ENCODE results near the gene IGF1R.

IGF1R gene

DNA sequence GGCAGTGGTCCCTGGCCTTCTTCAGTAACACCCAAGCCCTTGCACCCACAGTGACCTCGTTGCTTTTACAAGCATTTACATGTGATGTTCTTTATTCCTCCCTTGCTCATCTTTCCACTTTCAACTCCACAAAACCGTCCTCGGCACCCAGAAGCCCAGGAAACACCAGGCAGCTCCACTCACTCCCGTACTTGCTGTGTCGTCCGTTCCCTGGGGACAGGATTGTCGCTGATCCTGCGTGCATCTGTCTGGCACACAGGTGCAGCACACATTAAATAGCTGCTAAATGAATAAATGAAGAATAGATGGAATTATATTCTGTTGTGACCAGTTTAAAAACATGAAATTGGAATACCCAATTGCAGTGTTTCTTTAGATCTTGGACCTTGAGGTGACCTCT lies 239.6 kb downstream of the IGF1R start:
- DNase-seq (ENCODE audit: low read depth), result no peak

DNA sequence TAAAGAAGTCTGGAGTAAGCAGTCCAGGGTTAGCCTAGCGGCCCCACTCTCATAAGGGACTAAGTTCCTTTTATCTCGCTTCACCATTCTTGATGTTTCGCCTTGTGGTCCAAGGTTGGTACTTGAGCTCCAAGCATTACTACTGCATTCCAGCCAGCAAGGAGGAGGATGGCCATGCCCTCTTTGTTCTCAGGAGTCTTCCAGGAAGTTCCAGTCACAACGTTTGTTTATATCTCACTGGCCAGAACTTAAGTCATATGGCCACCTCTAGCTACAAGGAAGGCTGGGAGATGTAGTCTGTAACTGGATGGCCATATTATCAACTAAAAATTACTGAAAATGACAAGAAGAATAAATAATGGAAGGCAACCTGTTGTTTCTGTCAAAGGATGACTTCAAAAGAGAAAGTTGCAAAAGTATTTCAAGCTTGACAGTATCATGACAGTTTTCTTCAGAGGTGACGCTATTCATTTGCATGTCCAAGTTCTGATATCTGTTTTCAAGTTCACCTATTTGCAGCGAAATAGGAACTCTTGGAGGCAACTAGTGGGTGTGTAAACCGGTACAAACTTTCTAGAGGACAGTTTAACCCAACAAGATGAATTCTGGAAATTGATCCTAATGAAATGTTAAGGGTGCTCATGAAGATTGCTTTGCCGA lies 240.6 kb downstream of the IGF1R start:
- no peak for DNase-seq (ENCODE audit: low read depth)

DNA sequence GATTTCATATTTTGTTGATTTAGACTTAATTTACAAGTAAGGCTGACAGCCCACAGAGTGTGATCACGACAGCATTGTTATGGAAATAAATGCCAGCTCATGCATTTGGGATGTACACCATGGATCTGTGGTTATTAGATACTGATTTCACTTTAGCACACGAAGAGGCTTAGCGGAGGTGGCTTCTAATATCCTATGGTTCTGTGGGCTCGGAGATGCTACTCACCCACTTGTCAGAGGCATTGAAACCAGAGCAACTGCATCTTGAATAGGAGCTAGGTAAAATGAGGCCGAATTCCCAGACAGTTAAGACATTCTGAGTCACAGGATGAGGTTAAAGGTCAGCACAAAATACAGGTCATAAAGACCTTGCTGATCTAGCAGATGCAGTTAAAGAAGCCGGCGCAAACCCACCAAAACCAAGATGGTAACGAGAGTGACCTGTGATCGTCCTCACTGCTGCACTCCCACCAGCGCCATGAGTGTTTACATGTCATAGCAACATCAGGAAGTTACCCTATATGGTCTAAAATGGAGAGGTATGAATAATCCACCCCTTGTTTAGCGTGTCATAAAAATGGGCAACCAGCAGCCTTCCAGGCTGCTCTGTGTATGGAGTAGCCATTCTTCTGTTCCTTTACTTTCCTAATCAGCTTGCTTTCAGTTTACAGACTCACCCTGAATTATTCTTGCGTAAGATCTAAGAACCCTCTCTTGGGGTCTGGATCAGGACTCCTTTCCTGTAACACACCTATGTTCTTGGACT lies 241.8 kb downstream of the IGF1R start:
- no peak for DNase-seq (ENCODE audit: low read depth)

DNA sequence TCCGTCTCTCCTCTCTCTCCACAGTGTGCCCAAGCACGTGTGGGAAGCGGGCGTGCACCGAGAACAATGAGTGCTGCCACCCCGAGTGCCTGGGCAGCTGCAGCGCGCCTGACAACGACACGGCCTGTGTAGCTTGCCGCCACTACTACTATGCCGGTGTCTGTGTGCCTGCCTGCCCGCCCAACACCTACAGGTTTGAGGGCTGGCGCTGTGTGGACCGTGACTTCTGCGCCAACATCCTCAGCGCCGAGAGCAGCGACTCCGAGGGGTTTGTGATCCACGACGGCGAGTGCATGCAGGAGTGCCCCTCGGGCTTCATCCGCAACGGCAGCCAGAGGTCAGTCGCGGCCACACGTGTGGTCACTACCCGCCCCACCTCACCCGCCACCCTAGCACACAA lies 243.0 kb downstream of the IGF1R start:
- no peak for DNase-seq (ENCODE audit: low read depth)

DNA sequence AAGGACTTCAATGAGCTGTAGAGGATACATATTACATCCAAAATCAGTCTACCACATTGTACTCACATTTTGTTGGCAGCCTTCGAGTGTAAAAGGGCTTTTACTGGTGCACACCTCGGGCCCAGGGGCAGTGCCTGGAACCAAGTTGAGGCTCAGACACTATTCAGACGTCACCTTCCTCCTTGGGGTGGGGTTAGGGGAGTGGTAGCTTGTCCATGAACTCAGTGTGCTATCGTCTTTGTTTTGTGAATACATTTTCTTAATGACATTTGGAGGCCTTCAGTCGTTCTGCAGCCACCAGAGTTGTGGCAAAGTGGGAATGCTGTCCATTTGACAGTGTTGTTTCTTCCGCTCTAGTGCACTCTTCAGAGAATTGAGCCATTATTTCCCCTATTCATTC lies 245.1 kb downstream of the IGF1R start:
- DNase-seq (ENCODE audit: low read depth), result no peak

DNA sequence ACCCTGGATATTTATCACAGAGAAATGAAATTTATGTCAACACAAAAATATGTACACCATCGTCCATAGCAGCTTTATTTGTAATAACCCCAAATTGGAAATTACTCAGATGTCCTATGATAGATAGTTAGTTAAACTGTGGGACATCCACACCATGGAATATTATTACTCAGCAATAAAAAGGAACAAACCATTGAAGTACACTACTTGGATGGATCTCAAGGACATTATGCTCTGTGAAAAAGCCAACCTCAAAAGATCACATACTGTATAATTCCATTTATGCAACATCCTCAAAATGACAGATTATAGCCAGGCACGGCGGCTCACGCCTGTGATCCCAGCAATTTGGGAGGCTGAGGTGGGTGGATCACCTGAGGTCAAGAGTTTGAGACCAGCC lies 246.0 kb downstream of the IGF1R start:
- no peak for DNase-seq (ENCODE audit: low read depth)

DNA sequence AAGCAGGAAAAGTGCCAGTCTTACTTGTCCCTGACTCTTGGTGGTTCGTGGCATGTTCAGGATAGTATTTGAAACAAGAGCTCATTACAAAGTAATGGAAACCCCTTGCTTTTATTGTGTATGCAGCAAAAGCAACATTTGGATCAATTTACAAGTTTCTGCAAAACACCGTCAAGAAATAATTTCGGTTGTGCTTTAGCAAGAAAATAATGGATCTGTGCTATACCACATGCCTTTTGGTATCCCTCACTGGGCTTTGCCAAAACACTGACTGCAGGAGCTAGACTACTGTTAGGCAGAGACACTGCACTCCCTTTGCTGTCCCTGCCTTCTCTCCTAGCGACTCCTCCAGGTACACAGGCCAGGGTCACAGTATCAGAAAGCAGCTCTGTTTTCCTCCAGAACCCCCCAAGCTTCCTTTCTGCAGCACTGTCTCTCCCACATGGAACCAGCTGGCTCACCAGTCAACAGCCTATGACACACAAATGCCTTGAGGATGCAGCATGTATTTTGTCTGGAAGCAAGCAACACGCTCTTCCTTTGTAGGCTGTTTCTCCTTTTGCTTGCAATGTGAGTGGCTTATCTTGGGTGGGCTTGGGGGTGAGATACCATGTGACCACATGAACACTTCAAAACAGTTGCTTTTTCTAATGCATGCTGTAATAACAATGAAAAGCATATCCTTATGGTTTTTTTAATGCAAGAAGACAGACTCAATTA lies 247.8 kb downstream of the IGF1R start:
- DNase-seq (ENCODE audit: low read depth), result no peak

DNA sequence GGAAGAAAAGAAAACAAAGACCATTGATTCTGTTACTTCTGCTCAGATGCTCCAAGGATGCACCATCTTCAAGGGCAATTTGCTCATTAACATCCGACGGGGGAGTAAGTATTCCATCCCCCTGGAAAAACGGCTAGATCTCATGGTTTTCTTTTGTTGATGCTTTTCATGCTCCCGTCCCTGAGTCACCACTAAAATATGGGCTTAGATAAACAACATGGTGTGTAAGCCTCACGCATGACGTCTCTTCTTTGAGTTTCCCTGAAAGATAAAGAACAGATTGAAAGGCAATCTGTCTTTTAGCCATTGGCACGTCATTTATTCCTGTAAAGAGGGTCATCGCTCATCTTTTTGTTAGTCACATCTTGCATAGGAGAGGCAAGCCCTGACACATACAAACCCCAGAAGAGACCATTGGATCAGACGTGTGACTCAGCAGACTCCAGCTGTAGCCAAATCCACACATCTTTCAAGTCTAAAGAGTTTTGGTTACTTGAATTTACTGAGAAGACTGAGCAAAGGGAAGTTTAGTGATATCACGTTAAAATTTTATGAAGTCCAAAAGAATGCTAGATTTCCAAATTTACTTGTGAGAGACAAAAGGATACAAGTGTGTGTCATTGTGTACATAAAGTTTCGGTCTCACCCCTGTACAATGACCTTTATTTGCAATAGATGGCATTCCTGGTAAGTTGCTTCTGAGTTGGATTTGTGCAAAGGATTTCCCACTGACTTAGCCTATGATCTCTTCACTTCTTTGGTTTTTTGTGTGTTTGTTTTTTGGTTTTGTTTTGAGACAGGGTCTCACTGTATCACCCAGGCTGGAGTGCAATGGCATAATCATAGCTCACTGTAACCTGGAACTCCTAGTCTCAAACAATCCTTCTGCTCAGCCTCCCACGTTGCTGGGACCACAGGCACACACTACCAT lies 248.7 kb downstream of the IGF1R start:
- no peak for DNase-seq (ENCODE audit: low read depth)

DNA sequence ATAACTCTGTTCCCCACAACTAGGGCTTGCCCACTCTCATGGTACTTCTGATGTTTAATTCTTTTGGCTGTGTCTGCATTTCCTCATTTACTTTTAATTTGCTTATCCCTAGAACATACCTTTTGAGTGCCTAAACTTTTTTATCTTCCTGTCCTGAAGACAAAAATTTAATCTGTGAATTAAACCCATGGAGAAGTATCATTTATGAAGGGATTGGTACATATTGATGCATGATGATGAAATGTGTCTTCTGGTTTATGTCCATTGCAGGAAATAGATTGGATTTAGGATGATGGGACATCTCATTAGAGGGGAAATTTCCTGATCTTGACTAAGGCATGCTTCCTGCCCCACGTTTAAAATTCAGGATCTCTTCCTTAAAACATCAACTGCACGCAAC lies 249.8 kb downstream of the IGF1R start:
- no peak for DNase-seq (ENCODE audit: low read depth)

DNA sequence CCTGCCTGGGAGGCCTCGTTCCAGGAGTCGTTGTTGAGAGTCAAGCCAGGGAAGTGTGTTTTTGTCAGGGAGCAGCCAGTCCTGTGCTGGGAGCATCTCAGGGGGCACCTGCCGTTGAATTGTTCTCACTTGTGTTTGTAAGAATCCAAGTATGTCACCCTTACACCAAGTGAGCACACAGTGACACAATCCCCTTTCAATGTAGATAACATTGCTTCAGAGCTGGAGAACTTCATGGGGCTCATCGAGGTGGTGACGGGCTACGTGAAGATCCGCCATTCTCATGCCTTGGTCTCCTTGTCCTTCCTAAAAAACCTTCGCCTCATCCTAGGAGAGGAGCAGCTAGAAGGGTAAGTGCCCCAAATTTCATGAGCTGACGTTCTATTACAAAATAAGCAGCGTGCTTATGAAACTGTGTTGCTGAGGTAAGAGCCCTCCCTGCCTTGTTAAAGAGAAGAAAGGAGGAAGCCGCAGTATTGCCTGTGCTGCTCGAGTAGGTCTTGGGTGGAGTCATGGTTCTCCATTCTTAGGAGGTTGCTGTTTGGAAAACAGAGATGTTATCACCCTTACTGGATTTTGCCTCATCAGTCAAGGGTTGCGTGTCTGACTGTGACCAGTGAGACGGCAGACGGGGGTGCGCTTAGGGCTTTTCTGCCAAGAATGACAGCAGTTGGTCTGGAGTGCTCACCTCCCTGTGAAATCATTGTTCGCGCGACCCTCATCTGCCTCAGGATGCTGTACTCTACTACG lies 251.1 kb downstream of the IGF1R start:
- DNase-seq (ENCODE audit: low read depth), result no peak

DNA sequence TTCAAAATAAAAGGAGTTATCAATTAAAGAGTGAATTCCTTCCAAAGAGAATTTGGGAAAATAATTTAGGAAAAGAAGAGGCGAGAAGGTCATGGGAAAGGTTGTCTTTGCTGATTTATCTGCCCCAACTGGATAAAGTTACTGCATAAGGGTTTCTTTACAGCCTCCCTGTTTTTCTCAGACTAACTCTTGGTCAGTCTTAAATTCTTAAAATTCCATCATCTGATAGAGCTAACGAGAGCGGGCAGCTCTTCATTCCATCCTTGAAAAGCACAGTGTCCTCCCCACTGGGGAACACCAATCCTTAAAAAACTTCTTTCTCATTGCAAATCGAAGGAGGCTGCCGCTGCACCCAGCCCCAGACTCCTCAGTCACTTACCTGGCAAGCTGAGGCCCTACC lies 252.0 kb downstream of the IGF1R start:
- DNase-seq (ENCODE audit: low read depth), result no peak

DNA sequence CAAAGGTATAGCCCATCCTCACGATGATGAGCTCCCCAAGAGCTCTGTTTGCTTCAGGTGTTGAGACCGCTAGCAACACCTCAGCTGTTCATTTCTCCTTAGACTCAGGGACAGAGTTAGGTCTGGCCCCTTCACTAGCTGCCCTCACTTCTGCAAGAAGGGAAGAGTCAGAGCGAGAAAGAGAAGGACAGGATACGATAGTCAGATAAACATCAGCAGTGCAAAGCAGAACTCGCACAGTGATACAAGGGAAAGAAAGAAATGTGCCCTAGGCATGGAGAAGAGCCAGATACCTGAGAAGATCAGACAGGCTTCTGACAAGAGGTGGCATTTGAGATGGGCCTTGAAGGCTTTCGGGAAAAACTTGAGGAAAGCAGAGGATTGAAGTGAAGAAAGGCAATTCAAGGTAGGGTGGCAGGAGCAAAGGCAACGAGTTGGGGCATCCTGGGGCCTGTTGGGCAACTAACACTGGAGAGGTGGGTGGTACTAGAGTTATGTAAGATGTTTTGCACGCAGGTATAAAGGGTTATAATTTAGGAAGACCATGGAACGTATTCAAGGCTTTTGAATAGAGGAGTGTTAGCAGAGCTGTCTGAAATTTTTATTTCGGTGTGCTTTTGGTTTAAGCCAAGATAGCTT lies 253.2 kb downstream of the IGF1R start:
- no peak for DNase-seq (ENCODE audit: low read depth)

DNA sequence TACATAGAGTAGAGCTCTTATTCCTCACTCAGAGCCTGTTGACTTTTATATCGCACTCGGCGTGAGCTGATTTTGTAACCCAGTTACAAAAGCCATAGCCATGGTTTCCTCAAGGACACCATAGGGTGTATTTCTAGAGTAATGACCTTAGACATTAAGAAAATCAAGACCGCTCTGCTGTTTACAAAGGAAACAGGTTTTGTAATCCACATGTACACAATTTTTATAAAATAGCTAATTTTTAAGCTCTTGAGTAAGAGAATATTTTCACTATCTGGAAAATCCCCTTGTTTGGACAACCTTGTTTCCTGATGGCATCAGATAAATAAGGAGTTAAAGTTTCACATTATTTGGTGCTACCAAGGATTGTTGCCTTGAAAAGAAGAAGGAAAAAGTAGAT lies 254.6 kb downstream of the IGF1R start:
- no peak for DNase-seq (ENCODE audit: low read depth)

DNA sequence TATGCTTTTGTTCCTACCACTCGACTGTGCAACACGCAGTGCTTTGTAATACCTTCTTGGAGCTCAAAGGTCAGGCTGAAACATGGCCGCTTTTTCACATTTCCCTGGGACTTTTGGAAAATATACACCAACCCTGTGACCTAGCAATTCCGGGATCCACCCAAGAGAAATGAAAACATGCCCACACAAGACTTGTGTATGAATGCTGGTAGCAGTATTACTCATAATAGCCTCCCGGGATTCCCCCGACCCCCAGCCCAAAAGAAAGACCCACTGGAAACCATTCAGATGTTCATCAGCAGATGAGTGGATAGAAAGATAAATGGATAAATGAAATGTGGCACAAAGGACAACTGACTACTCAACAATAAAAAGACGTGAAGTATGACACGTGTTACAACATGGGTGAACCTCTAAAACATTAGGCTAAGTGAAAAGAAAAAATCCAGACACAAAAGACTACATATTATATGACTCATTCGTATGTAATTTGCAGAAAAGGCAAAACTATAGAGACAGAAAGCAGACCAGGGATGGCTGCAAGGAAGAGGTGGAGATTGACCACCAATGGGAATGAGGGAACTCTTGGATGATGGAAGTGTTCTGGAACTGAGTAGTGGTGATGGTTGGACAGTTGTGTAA lies 255.2 kb downstream of the IGF1R start:
- DNase-seq (ENCODE audit: low read depth), result no peak

DNA sequence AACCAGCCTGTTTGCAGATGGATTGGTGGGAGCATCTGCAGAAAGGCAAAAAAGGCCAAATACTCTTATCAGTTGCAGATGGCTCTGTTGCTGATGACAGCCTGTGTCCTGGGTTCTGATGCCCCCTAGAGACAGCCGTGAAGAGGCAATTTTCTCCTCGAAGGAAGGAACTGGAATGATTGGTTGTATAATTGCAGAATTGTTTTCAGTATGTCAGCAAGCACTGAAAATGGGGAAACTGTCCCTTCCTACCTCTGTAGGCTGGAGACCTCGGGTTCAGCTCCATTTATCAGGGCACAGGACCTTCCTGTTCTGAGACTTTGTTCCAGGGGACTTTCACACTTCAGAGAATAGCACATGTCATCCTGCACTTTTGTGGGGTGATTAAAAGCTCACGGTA lies 256.2 kb downstream of the IGF1R start:
- no peak for DNase-seq (ENCODE audit: low read depth)

DNA sequence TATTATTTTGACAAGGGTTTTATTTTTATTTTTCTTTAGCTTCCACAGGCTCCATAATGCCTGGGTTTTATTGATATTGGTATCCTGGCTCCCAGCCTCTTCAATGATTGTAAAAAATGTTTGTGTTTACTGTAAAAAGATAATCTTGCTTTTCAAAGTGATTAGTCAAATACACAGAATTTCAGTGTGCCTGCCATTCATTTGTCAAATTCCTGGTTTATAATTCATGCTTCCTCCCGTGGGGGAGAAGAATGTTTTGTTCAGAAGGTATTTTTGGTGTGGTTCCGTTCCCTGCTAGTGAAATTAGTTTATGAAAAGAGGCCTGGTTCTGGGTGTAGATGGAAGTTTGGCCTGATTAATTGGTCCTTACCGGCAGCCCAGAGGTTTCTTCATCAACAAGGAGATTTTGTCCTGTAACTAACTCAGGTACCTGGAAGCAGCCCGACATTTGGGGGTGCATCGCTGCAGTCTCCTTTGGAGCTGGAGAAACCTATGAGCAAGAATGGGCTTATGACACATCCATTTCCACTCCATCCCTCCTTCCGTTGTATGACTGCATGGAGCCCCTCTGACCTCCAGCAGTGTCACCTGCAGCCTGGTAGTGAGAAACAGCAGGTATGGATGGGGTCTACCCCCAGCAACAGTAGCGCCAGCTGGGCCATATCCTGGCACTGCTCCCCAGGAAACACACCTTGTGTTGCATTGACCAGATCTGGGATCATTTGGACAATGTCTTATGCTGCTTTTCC lies 257.8 kb downstream of the IGF1R start:
- DNase-seq (ENCODE audit: low read depth), result no peak

DNA sequence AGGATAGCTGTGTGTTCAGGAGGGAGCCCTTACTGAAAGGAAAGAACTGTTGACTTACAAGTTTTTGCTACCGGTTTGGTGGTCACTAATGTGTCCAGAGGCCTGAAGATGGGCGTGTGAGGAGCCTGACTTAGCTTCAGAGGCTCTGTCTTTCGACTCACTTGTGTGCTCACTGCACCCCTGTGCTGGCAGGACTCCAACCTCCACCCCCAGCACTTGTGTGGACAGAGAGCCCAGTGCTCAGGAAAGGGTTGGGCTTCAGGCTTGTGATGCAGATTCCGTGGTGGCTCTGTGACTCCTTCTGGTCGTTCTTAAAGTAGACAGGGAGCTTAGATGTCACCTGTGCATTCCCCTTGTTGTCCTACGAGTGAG lies 258.4 kb downstream of the IGF1R start:
- DNase-seq (ENCODE audit: low read depth), result no peak

DNA sequence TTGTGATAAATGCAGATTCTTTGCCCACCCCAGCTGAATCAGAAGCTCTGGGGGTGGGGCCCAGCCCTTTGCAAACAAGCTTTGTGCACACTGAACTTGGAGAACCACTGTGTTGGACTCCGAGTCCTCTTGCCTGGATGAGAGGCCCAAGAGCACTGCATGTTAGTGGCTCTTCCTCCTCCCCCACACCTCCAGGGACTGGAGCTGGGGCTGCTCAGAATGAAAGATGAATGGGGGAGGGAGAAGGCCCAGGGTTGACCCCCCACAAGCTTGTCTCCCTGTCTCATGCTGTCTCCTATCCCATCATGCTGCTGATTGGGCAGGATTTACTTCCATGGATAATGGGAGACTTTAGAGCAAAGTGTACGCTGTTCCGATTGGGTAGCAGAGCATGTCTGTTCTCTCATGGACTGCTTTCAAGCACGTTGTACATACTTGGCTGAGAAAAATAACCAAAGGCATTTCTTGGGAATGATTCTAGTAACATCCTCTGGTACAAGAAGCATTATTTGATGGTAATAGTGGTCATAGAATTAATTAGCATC lies 259.7 kb downstream of the IGF1R start:
- DNase-seq (ENCODE audit: low read depth), result no peak
